Progenitor cell of endocrine pancreas (in vitro differentiated cells): ENCODE results near the gene CNTN5. TPM values are rescaled to one million over a fixed set of nuclear protein-coding genes. Genes with fewer than 3 reads are reported as not detected.

Experiments
- DNase-seq: peaks from one replicate; pipeline ENCODE4 v3.0.0; 2021; ENCODE audit warnings: low spot score; ENCODE audit not compliant: unreplicated experiment
- H3K27ac Mint-ChIP-seq: 2 replicates; pipeline ENCODE4 v1.8.0; 2021; ENCODE audit warnings: mild to moderate bottlenecking, moderate library complexity, mixed read lengths
- H3K27me3 Mint-ChIP-seq: 2 replicates; pipeline ENCODE4 v1.8.0; 2021; ENCODE audit warnings: mixed read lengths
- H3K36me3 Mint-ChIP-seq: 2 replicates; pipeline ENCODE4 v1.8.0; 2022; ENCODE audit warnings: mixed read lengths; ENCODE audit not compliant: insufficient read depth
- H3K4me1 Mint-ChIP-seq: 2 replicates; pipeline ENCODE4 v1.8.0; 2021; ENCODE audit warnings: low read depth, mixed read lengths
- H3K4me3 Mint-ChIP-seq: 2 replicates; pipeline ENCODE4 v1.8.0; 2021; ENCODE audit warnings: low read depth, mild to moderate bottlenecking, moderate library complexity, mixed read lengths
- H3K9me3 Mint-ChIP-seq: 2 replicates; pipeline ENCODE4 v1.8.0; 2021; ENCODE audit warnings: low read depth, mixed read lengths
- CTCF ChIP-seq: fragments of 200-600 bp; sonication (generic); IDR thresholded peaks from one replicate; pipeline ENCODE4 v1.5.0; 2021; ENCODE audit warnings: antibody characterized with exemption, mild to moderate bottlenecking; ENCODE audit not compliant: unreplicated experiment
- total RNA-seq: library from RNA; stranded (reverse); gene quantifications from 2 replicates; pipeline ENCODE4 v1.2.1, GENCODE V29; 2021

Gene CNTN5
- total RNA-seq, 1 donor from 2014 or later: 0.50 TPM

- TF ChIP-seq CTCF: no peak
- Mint-ChIP-seq H3K27ac (no peak overlapping the region), H3K4me3 (no peak overlapping the region), H3K27me3 (peaks cover 4% of the 10 kb centered on the region), H3K4me1 (peaks cover 4% of the 10 kb centered on the region), H3K36me3 (no peaks in the 10 kb centered on the region), H3K9me3 (no peaks in the 10 kb centered on the region)
- no peak for DNase-seq
Measured at GRCh38 chr11:99630629-99631028, 609.9 kb downstream of the CNTN5 start.

- Mint-ChIP-seq H3K36me3 (no peaks in the 10 kb centered on the region), H3K9me3 (no peaks in the 10 kb centered on the region), H3K4me1 (peaks cover 4% of the 10 kb centered on the region), H3K4me3 (no peak overlapping the region), H3K27ac (no peak overlapping the region), H3K27me3 (no peaks in the 10 kb centered on the region)
- DNase-seq: no peak
- TF ChIP-seq CTCF: no peak
Measured at GRCh38 chr11:99631618-99632017, 610.9 kb downstream of the CNTN5 start.

GRCh38 chr11:99632969-99633368 is 612.2 kb downstream of the CNTN5 start:
- Mint-ChIP-seq H3K9me3 (no peaks in the 10 kb centered on the region), H3K4me3 (no peak overlapping the region), H3K36me3 (no peaks in the 10 kb centered on the region), H3K27me3 (no peaks in the 10 kb centered on the region), H3K27ac (no peak overlapping the region), H3K4me1 (peaks cover 4% of the 10 kb centered on the region)
- TF ChIP-seq CTCF: no peak
- DNase-seq: no peak

- TF ChIP-seq CTCF: no peak
- Mint-ChIP-seq H3K9me3 (no peaks in the 10 kb centered on the region), H3K27ac (no peak overlapping the region), H3K4me1 (peaks cover 4% of the 10 kb centered on the region), H3K27me3 (no peaks in the 10 kb centered on the region), H3K36me3 (no peaks in the 10 kb centered on the region), H3K4me3 (no peak overlapping the region)
- no peak for DNase-seq
Measured at GRCh38 chr11:99634581-99634980, 613.8 kb downstream of the CNTN5 start.

GRCh38 chr11:99638073-99638553 is 617.4 kb downstream of the CNTN5 start:
- H3K9me3 Mint-ChIP-seq: peaks cover 7% of the 10 kb centered on the region
- H3K27me3 Mint-ChIP-seq: no peaks in the 10 kb centered on the region
- no peak overlapping the region for H3K27ac Mint-ChIP-seq
- no peaks in the 10 kb centered on the region for H3K36me3 Mint-ChIP-seq
- TF ChIP-seq CTCF: no peak
- DNase-seq: no peak
- H3K4me1 Mint-ChIP-seq: no peaks in the 10 kb centered on the region
- no peak overlapping the region for H3K4me3 Mint-ChIP-seq
